Right forelimb (tissue), 1 donor: ENCODE measurements around the gene BNC2.
A peak's percentile ranks its signal among the peaks of the same experiment; 100 is the strongest.
"Not testable (repeated sequence)": the region's sequence is repeated elsewhere in the genome, so short reads cannot be mapped to it uniquely, and the experiment has no call there.

Experiments used
- DNase-seq: peaks from one replicate; pipeline ENCODE4 v3.0.0-alpha.2; 2018

BNC2 gene

DNA sequence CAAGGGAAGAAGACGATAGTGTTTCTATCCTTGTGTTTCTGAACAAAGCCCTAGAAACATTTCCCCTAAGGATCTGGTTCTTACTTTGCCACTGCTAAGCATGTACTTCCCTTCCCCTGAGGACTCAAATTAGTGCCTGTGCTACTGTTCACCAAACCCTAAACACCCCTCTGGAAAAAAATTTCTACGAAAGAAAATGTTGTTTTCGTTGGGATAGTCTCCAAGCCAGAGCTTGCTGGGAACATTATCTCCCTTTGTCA, 294.6 kb downstream of the BNC2 start:
- no peak for DNase-seq

DNA sequence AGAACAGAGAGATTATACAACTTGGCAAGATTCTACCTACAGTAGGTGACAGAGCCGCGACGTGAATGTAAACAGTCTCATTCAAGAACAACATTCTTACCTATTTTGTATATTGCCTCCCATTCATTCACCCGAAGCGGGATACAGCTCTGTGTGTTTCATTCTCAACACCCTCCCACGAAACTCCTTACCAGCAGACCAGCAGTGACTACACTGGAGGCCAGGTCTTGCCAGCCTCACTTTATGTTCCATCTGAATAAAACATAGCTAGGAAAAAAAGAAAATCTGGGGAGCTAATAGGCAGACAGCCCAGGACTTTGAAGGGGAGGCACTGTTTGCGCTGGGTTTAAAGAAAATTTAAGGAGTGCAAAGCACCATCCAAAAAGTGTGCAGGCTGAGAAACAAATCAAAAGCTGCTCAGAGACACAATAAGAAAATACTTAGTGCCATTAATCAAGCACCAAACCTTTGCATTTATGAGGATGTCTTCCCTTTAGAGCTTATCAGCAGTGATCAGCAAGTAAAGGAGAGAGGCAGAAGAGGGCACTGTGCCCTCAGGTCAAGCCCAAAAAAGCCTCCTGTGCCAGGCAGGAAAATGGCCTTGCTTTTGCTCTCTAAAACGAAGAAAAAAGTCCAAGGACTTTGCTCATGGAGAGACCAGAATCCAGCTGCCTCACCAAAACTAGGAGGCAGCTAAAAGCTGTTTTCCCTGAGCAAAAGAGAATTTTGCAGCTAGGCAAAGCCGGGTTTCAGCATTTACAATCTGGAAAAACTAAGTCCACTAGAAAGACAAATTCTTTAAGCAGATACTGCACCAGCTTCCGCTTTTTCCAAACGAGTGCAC, 295.1 kb downstream of the BNC2 start:
- DNase-seq, result no peak

DNA sequence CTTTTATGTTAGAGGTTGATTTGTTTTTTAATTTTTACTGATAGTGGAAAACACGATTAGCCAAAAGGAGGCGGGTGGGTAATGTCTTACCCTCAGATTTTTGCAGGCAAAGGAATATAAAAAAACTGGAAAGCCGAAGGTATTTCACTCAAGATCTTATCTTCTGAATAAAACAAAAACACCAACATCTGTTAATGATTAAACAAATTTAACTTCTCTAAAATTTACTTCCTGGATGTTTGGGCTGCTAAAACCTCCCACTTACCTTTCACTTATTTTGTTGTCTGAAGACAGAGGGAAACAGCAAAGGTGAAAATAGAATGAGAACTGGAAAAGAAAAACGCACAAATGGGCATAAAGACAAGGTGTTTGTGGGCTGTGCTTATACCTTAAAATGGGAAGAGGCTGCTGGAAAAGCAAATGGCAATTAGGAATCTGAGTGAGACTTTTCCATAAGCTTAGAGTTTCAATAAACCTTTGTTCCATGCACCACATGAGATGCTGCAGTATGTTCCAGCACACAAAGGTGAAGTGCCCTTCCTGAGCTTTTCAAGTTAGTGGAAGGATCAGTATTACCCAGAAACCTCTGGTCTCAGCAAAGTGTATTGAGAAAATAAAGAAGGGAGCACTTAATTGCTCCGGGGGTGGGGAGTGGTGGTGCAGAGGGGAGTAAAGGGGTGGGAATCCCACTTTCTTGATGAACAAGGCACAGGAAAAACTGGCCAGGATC, 298.3 kb downstream of the BNC2 start:
- no peak for DNase-seq

DNA sequence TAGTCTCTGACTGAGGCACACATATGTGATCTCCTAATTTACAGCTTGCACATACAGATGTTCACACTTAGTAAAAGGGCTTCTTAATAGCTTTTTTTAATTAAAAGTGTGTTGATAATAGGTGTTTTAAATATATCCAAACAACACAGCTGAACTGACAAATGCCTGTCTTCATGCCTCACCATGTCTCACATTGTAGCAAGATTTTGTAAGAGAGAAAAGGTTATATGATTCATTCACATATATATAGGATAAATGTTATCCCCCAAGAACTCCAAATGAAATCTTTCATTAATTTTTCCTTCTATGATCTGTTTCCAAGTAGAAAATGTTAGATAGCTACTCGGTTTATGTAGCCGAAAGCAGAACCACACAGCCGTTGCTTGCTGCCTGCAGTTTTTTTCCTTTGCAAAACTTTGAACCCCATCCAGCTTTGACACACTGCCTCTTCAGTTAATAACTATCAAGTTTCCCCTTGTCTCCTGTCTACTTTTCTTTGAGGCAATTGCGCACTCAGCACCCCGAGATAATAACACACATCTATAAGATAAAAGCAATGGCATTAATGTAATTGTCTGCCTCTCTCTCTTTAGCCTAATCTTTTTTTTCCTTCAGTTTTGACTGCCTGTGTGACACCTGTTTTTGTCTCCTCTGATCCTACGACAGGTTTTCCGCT, 299.2 kb downstream of the BNC2 start:
- no peak for DNase-seq

DNA sequence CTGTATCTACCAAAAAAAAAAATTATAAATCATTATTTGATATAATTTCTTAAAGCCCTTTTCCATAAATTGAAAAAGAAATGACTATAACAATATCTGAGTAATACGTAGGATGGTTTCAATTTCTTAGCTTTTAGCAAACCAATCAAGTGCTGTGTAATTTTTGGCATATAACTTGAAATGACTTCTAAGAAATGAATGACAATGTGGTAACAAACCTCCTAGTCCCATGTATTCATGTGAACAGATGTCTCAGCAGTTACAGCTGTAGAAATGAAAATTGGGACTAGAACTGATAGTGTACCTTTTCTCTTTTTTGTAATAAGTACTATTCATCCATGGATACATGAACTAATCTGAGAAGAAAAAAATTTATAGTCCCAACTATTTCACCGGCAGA, 307.0 kb downstream of the BNC2 start:
- no peak for DNase-seq

DNA sequence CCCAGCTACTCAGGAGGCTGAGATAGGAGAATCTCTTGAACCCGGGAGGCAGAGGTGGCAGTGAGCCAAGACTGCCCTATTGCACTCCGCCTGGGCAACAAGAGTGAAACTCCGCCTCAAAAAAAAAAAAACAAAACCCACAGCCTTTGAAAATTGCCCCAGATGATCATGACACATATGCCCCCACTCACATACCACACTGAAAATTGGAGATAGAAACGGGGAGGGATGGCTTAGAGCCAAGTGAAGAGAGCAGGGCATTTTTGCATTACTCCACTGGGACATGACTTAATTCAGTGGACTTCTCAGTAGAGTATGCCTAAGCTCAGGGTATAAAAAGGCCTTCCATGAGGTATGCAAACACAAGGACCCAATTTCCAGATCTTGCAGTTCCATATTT, 309.3 kb downstream of the BNC2 start:
- DNase-seq, result no peak

DNA sequence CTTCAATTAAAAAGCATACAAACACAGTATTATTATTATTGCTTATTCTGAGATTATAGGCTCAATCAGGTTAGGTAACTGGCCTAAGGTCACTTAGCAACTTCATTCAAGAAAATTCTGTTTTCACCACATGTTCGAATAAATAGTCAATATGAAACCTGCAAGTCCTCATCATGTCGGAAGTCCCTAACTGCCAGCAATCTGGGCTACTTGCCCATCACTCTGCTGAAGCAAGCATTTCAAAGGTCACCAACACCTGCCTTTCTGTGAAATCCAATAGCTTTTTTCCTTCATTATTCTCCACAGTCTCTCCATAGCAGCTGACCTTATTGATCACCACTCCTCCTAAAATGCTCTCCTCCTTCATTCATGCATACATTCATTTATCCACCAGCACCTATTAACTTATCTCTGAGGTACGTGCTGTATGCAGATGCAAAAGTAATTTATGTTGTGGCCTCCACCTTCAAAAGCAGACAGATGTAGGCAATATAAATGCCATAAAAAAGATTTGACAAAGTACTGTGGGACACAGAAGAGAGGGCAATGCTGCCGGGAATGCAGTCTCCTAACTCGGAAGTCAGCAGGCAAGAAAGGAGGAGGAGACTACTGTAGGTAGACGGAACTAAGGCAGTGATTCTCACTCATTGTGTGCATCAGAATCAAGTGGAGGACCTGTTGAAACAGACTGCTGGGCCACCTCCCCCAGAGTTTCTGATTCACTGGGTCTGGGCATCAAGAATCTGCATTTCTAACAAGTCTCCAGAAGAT, 310.9 kb downstream of the BNC2 start:
- no peak for DNase-seq

DNA sequence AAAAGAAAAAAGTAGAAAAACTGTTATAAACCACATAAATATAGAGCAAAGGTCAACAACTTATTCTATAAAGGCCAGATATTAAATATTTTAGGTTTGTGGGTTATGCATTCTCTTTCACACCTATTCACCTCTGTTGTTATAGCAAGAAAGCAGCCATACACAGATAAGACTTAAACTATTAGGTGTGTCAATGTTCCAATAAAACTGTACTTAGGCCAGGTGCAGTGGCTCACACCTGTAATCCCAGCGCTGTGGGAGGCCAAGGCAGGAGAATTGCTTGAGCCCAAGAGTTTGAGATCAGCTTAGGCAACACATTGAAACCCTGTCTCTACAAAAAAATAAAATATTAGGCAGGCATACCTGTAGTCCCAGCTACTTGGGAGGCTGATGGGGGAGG, 314.7 kb downstream of the BNC2 start:
- DNase-seq, result no peak

DNA sequence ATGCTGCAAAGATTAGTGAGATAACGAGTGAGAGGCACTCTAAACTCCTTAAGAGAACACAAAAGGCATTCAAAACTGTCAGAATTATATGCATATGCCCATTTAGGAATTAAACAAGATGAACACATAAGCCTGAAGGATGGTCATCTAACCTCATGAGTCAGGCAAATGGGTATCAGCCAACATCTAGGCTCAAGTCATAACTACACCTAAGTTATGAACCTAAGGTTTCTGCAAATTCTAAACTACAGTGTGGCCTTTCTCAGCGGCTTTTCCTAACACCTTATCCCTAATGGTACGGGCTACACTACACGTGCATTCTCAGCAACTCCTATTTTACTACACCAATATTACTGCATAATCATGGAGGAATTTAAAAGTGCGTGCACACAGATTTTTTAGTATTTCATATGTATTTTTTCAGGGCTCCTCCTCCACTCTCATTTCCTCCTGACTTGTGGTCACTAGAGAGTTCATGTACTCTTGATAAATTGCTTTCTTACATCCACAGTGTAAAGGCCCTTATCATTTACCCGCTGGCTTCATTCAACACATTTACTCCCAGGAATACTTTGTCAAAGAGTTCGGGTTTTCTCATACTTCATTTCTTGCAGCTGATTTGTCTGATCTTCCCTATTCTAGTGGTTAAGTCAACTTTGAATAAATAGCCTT, 316.5 kb downstream of the BNC2 start:
- no peak for DNase-seq

DNA sequence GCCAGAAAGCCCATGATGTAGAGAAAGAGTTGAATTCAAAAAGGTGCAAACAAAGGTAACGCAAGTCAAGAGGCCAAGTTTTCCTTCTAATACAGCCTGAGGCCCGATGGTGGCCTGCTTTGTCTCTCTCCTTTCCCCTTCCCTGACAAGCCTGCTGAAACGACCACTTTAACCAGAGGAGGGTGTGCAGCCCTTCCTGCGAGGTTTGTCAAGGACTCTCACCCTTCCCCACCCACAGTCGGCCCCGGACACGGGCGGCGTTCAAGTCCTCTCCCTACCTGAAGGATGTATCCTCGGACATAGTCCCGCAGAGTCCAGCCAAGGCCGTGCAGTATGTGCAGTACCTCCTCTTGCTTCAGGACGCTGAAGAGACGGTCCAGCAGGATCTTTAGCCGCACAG, 318.2 kb downstream of the BNC2 start:
- no peak for DNase-seq

DNA sequence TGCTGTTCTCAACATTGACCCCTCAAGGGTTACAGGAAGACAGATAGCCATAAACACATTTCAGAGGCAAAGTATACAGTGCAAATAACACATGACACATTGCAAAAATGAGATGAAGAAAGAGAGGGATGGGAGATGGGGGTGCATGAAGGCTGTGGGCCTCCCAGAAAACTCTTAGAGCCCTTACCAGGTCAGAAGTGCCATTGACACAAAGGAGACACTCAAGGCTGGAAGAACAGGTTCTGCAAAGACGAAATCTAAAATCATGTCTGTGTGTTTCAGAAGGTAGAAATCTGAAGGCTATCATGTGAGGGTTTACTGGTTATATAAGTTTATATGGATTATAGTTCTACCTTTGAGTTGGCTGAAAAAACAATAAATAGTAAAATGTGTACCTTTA, 318.8 kb downstream of the BNC2 start:
- no peak for DNase-seq

DNA sequence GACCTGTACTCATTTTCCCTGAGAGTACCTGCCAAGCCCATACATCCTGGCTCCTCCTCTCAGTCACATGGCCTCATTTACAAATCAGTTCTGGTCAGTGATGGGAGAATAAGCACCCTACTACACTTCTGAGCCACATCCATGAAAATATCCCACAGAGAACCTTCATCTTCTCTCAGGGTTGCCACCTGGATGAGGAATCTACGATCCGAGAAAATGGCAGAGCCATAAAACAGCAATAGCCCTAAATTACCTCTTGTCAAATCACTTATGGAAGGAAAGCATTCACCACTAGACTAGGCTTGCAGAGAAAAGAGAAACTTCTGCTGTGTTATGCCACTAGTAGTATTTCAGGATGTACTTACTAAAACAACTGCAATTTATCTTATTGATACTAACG, 324.8 kb downstream of the BNC2 start:
- no peak for DNase-seq

DNA sequence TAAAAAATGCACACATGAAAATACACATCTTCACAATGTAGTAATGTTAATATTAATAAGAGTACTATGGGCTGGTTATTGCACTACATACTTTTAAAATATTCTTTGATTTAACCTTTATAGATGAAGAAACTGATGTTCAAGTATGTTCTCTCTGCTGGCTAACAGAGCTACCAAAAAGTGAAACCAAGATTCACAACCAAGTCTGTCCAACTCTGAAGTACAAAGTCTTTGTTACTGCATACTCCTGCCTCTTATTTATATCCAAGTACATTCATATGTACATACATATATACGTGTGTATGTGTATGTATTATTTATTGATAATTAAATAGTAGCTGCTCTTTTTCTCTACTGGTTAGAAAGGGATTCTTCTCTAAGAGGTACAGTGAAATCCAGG, 325.6 kb downstream of the BNC2 start:
- DNase-seq, result no peak

DNA sequence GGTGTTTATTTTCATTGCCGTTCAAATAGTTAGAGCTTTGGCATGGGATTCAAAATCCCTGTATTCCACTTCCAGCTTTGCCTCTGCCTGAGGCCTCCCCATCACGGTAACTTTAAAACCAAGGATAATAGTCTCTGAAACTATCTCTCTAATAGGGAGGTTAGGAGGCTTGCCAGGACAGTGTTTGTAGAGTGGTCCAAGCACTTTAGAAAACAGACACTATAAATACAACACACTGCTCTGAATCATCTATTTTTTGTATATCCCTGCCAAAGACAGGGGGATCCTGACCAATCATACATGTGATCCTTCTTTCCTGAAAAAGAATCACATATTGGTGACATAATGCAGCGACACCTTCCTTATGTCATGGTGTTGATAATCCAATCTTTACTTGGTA, 326.8 kb downstream of the BNC2 start:
- DNase-seq, result no peak

DNA sequence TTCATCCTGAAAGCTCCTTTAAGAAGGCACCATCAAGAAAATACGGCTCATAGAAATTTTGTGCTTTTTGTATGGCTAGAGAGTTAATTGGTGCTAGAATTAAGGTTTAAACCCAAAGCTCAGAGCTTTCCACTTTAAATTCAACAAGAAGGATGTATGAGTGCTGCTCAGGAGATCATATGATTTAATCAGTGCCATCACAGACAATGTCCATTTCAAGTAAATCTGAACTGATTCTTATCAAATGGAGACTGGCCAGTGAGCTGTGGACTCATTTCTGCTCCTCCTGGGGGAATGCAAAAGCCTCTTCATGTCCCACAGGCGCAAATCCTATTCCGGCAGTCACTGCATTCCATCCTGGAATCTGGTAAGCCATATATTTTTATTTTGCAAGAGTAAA, 327.2 kb downstream of the BNC2 start:
- no peak for DNase-seq

DNA sequence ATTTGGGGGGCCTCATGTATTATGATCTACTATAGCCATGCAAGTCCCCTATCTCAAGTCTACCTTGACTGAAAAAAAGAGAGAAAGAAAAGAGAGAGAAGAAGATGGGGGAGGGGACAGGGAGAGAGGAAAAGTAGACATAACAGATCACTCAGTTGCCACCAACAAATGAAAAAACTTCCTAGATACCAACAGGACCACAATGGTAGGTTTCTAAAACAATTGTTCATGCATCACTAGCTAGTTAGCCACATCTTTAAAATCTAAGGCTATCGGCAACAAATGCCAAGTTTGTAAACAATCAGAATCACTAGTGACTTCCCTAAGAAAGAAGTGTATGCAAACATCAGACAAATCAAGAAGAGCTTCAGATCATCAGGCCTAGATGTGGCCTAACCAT, 328.2 kb downstream of the BNC2 start:
- no peak for DNase-seq

DNA sequence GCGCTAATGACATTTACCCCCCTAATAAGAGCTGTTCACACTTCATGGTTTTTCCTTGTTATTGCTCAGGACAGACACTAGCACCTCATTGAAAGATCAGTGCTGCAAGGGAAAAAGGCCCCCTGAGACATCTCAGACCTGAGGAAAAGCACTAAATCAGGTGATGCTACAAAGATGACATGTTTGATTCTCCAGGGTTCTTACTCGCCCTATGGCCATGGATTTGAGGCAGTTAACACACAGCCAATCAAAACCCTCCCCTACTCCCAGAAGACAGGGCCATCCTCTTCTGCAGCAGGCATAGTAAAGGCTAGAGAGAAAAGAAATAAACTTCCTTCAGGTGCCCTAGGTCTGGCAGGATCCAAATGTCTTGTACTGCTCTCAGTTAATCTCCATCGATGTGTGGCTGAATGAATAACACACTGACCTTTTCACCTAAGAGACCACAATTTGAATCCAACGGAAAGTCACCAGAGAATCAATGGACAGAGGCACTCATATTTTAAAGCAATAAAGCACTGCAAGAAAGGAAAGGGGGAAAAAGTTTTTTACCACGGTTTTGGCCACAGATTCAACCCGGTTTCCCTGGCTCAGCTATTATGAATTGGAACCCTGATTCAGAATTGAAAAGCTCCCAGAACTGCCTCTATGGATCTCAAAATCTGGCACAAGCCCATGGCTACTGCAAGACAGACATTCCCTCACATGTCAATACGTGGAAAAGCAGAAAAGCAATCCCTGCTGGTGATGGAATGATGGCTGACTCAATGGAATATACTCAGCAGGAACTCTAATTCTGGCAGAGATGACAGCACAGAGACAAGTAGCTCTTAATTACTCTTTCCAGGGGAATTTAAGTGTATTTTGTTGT, 329.5 kb downstream of the BNC2 start:
- DNase-seq, result peak; percentile 67

DNA sequence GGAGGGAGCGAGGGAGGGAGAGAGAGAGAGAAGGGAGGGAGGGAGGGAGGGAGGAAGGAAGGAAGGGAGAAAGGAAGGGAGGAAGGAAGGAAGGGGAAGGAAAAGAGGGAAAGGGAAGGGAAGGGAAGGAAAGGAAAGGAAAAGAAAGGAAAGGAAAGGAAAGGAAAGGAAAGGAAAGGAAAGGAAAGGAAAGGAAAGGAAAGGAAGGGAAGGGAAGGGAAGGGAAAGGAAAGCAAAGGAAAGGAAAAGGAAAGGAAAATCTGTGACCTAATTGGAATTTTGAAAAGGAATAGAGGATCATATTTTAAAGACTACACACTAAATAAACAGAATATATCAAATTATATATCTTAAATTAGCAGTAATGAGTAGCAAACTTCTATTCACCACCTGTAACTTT, 330.8 kb downstream of the BNC2 start:
- not testable (repeated sequence) for DNase-seq

DNA sequence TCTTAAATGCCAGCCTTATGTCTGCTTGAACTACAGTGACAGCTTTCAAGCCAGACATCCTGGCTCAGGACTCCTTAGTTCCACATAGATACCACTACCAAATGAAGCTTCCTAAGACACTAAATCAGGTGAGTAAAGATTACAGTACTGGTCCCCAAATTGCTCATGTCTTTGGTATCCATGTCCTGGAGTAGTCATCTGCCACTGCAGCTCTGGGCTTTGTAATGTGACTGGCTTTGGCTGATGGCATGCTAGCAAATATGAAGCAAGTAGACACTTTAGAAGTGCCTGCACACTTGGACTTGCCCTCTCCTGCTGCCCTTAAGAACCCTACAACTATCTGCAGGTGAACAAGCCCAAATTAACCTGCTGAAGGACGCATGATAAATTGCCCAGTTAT, 334.9 kb downstream of the BNC2 start:
- no peak for DNase-seq

DNA sequence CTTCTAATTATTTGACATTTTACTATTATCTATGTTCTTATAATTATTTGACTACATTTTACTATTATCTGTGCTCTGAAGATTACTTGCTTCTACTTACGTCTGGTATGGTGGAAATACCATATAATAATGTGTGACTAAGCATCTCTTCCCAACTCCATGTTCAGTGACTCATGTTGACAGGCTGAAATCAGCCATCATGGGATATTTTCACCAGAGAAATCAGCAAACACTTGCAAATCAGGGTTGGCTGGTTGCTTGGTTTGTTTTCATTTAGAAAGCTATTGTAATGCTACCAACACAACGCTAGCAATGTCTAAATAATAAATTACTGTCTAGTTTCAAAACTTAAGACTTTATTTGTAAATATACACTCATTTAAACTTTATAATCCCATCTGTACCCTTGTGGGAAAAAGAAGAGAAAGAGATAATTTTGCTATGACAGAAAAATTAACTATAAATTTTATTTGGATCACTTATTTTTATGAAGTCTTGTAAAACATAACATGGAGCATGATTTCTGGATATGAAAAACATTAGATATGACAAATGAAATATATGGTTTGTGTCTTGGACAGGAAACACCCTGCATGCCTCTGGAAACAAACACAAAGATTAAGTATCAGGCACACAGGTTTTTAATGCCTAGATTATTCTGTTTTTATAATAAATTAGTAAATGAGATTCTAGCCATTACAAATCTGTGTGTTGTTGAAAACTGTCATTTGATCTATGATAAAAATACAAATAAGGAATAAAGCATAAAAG, 337.6 kb downstream of the BNC2 start:
- DNase-seq, result no peak

DNA sequence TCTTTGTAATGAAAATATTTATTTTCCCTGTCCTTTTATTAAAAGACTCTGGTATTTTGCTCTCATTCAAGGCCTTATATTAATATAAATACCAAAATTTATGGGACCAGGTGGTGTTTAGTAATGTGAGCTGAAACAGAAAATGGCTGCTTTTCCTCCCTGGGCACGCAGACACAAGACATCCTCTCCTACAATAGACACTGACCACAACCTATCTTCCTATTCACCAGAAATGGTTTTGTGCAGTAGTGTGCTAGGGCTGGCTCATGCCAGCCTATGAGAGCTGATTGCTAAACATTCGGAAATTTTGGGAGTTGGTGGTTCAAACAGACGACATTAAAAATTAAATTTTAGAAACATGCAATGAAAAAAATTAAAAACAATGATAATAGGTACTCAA, 338.2 kb downstream of the BNC2 start:
- DNase-seq, result no peak
